DMS153 (cell line): ENCODE results near the gene PHRF1.

Experiments
- DNase-seq: peaks from one replicate; lab custom pipeline; 2025; lab: John Stamatoyannopoulos, UW

Gene PHRF1

DNA sequence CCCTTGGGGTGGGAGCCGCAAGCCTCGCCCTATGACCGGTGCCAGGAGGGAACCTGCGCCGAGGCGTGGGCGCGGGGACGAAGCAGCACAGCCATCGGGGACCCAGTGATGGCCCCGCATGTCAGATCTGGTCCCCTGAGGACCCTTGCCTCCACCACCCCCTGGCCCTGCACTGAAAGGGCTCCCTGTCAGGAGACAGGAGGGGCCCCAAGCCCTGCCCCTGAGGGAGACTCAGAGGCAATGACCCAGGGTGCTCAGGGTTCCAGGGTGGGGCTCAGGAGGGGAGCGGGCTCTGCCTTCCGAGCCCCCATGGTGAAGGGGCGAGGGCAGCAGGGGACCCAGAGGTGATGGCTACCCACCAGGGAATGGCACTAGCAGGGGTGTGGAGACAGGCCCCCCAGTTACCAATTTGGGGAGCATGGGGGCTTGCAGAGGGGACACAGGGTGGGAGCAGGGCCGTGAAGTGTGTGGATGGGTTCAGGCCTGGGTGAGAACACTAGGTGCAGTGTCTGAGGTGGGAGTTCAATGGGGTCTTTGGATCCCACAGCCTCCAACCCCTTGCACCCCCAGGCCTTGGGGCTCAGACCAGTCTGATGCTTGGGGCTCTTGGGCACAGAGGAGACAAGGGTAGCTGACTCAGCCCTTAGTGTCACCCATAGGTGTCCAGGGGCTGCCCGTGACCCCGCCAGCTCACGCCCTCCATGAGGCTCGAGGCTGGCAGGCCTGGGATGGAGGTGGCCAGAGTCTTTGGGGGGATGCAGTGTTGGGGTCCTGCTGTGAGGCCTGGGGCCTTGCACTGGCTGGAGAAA lies 38.4 kb upstream of the PHRF1 start:
- DNase-seq = no peak

DNA sequence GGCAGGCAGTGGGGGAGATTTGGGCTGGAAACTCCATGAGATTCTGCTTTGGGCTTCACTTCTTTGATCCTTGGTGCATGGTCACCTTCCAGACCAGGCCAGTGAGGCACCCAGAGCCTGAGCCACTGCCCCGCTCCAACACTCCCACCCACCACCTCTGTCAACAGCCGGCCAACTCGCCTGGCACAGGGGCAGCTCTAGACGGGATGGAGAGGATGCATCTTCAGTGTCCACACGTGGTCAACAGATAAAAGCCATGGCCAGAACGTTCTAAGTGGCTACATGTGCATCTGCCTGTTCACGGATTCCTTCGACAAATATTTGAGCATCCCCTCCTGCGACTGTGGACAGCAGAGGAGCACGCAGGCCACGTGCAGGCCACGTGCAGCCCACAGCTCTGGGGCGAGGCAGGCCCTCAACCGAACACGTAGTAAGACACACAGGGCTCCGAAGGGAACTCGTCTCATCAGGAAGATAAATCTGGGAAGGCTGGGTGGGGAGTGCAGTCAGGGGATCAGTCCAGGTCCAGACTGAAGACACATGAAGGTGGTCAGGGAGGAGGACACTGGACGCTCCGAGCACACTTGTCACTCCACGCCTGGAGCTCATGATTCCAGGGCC lies 37.7 kb upstream of the PHRF1 start:
- DNase-seq = no peak

DNA sequence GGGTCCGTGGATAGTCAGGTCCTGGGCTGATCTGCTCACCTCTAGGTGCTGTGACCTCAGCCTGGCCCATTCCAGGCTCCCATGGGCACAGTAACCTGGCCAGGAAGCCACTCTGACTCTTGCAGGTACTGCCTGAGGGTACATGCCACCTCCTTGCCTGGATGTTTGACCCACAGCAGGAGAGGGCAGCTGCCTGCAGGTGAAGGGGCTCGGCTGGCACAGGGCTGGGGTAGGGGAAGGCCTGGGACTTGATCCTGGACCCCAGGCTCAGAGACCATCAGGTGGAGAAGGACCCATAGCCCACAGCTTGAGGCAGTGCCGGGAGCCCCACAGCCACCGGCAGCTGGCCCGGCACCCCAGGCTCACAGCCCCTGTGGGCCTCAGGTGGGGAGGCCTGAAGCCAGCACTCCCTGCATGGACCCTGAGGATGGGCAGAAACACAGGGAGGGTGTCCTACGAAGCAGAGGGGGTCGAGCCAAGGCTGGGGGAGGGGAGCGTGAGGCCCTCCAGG lies 36.2 kb upstream of the PHRF1 start:
- no peak for DNase-seq

GRCh38 chr11:540583-541432 lies 35.5 kb upstream of the PHRF1 start:
- no peak for DNase-seq

DNA sequence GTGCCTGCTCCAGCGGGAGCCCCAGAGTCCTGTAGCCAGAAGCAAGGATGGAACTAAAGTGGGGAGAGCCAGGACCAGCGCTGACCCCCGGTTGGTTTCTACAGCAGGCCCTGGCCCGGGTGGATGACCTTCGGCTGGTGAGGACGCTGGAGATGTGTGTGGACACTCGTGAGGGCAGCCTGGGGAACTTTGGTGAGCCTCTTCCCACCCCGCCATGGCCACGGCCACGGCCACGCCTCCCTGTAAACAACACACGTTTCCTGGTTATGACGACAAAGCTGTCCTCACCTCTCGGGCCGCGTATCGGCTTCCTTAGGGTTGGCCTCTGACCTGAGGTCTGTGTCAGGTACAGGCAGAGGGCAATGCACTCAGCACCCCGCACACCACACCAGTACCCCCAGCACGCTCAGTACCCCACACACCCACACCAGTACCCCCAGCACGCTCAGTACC lies 34.8 kb upstream of the PHRF1 start:
- DNase-seq = no peak

- no peak for DNase-seq
These were observed 31.5 kb upstream of the PHRF1 start for GRCh38 chr11:544817-545166.

- DNase-seq = no peak
These were observed 31.1 kb upstream of the PHRF1 start for GRCh38 chr11:545171-545570.

DNA sequence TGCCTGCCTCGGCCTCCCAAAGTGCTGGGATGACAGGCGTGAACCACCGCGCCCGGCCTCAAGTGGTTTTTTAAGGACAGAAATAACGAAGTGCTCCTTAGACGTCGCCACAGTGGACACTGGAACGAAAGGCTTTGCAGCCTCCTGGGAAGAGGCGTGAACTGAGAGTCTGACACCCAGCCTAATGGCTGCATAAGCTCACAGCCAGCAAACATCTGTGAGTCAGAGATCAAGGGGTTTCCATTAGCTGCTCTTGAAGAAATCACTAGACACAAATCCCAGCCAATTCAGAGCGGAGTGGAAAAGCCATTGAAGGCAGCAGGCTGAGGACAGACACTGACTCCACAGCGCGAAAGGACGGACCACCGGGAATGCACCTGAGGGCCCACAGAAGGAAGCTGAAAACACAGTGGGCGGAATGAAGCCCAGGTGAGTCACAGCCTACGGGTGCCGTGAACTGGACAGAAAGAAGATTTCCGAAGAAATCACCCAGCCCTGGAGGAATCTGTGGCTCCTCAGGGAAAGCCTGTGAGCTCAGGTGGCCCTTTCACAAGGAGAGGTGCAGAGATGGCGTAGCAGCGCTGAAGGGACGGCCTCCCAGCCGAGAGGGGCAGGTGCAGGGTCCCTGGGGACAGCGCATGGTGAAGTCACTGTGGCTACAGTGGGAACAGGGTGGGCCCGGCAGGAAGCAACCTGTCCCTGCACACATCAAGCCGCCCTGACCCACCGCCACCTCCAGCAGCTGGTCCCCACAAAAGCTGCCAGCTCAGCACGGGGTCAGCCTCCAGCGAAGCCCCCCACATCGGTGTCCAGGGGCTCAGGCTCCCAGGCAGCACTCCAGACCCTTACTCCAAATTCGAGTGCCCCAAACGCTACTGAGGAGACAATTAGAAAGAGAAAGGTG lies 27.3 kb upstream of the PHRF1 start:
- DNase-seq = no peak

DNA sequence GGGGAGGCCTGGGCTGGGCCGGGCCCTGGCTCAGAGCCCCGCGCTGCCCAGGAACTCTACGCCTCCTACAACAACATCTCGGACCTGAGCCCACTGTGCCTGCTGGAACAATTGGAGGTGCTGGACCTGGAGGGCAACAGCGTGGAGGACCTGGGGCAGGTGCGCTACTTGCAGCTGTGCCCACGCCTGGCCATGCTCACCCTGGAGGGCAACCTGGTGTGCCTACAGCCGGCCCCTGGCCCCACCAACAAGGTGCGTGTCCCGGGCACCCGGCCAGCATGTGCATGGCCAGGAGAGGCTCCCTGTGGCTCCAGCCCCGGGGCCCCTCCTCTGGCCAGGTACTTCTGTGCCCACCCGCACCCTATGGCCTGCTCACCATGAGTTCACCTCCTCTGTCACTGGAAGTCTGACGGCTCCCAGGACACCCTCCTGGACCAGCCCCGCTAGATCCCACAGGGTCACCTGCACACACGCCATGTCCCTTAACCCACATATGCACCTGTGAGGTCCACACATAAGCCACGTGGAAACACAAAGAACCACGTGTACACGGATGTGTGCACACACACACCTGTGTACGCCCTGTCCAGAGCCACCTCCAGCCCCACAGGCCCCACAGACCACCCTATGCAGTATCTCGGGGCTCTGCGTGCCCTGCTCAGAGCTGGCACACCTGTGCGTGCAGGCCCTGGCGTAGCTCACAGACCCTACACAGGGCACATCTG lies 26.1 kb upstream of the PHRF1 start:
- no peak for DNase-seq

- no peak for DNase-seq
These were observed 25.6 kb upstream of the PHRF1 start for GRCh38 chr11:550746-551085.

DNA sequence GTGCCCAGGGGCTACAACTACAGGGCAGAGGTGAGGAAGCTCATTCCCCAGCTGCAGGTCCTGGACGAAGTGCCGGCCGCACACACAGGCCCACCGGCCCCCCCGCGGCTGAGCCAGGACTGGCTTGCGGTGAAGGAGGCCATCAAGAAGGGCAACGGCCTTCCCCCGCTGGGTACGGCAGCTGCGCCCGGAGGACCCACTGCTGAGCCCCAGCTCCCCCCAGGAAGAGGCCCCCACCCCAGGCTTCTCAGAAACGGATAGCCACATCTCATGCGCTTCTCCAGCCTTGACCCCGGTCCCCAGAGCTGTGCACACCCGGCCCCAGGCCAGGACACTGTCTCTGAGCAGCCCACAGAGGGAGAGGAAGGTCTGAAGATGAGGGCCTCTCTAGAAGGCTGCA lies 25.1 kb upstream of the PHRF1 start:
- DNase-seq = no peak

DNA sequence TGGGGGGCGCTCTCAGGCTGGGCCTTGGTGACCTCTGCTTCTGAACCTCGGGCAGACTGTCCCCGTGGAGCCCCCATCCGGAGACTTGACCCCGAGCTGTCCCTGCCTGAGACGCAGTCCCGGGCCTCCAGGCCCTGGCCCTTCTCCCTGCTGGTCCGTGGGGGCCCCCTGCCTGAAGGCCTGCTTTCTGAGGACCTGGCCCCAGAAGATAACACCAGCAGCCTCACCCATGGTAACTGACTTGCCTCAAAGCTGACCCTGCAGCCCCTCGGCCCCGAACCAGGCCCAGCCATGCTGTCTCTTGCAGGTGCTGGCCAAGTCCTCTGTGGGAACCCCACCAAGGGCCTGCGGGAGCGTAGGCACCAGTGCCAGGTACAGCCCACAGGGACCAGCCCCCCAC lies 24.7 kb upstream of the PHRF1 start:
- DNase-seq = no peak

DNA sequence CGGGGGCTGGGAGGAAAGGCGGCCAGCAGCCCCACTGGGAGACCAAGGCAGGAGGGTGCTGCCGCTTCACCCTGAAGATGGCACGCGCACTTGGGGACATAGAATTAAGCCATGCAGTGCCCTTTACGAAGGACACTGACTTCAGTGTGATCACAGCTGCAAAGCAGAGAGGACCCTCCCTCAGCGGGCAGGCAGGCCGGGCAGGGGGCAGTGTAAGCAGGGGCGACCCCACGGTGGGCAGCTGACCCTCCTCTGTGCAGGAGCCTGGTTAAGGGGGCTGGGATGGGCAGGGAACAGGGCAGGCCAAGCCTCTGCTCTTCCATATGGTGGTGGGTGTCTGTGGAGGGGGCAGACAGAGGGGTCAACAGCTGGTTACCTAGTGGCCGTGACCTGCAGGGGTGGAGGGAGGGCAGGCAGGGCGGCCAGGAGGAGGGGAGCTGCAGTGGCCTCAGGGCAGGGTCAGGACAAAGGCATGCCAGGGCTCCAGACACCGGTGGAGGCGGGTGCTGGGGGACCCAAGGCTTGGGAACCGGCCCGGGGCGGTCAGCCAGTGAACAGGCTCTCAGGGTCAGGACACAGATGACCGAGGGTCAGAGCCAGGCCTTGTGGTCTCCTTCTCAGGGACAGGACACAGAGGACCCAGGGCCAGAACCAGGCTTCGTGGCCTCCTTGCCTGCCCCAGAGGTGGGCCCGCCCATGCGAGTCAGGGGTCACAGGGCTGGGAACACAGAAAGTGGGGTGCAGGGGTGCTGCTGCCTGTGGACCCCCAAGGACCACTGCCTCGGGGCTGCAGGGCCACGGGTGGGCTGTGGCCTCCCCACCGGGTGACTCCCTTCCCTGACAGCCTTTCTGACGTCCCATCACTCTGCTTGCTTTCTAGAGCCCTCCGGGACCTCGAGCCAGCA lies 22.9 kb upstream of the PHRF1 start:
- DNase-seq = no peak

DNA sequence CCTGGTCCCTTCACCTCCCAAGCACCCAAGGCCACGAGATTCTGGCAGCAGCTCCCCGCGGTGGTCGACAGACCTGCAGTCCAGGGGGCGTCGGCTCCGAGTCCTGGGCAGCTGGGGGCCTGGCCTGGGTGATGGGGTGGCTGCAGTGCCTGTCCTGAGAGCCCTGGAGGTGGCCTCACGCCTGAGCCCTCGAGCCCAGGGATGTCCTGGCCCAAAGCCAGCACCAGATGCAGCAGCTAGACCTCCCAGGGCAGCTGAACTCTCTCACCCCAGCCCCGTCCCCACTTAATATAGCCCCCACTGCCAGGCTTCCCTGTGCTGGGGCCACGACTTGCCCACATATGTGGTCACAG lies 22.3 kb upstream of the PHRF1 start:
- DNase-seq = no peak

GRCh38 chr11:554428-555226 lies 21.6 kb upstream of the PHRF1 start:
- DNase-seq = peak; percentile 56

DNA sequence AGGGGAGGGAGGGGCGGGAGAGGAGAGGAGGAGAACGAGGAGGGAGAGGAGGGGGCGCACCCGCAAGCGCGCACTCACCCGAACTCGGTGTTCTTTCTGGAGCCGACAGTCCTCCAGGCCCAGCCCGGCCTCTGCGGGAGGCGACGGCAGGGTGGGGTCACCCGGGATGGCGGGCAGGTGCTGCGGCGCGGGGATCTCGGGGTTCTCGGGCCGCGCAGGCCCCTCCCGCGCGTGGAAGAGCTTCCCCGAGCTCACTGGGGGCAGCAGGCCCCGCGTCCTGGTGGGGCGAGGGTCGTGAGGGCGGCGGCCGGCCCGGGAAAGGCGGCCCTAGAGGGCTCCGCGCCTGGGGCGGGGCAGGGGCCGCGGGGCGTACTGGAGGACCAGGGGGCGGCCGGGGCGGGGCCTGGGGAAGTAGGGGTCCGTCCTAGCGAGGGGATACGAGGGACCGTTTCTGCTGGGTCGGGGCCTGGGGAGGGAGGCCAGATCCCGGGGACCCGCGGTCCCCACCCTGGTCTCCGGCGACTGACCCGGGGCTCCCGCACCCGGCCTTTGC lies 21.0 kb upstream of the PHRF1 start:
- no peak for DNase-seq

DNA sequence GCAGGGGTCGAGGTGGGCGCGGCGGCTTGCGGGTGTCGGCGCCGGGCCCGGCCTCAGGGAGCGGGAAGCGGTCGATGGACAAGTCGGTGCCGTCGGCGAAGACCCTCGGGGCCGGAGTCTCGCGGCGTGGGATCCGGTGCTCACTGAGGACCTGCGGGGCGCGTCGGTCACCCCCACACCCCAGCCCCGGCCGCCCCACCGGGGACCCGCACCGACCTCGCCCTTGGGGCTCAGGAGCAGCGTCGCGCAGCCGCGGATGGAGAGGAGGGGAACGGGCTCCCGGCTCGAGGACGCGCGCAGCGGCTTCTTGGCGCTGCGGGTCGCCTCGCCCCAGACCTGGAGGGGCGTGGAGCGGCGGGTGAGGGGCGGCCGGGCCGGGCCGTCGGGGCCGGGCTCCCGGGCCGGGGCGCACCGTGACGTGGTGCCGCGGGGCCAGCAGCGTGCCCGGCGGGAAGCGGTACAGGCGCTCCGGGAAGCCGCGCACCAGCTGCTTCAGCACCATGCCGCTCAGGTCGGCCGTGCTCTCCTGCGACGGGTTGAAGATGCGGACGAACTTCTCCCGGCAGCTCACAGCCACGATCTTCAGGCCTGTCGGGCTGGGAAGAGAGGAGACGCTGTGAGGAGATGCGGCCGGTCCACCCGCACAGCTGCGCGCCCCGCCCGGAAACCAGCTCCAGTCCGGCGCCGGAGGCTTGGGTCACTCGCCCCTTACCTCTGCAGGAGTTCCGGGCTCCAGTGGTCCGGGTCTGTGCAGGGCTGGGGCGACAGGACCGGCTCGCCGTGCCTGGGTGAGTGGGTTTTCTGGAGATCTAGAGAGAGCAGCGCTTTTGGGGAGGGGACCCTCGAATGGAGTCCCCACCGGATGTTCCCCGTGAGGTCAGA lies 20.2 kb upstream of the PHRF1 start:
- DNase-seq = no peak

- no peak for DNase-seq
These were observed 19.5 kb upstream of the PHRF1 start for GRCh38 chr11:556662-557256.
